CD14-positive monocyte (primary cell): Measurements from ENCODE around the gene UBXN7. TPM values are rescaled to one million over a fixed set of nuclear protein-coding genes. Genes with fewer than 3 reads are reported as not detected.

Experiments
- DNase-seq, 3 donors: peaks; one replicate each; pipeline ENCODE4 v3.0.0-alpha.2; 2011 to 2022
- H2AFZ ChIP-seq: 2 replicates; pipeline ENCODE4 v1.6.0; 2012; ENCODE audit warnings: mild to moderate bottlenecking, low read depth, low read length, inconsistent platforms; ENCODE audit not compliant: insufficient read depth, poor library complexity, severe bottlenecking
- H3K27ac ChIP-seq, 2 donors: 1 replicate in 1 of 2; 2 replicates in 1 of 2; pipeline ENCODE4 v1.5.1; 2012 to 2013; ENCODE audit warnings: low read length in 2 of 2, control low read depth in 1 of 2, inconsistent platforms in 1 of 2, low read depth in 1 of 2, mild to moderate bottlenecking in 1 of 2
- H3K27me3 ChIP-seq, 2 donors: one replicate each; pipeline versions ENCODE4 v1.6.0 to v1.6.1; 2011 to 2013; ENCODE audit warnings: low read length in 2 of 2; ENCODE audit not compliant: control insufficient read depth in 2 of 2, insufficient read depth in 2 of 2
- H3K36me3 ChIP-seq, 2 donors: replicated peaks in 1 of 2; 1 replicate in 1 of 2; 2 replicates in 1 of 2; pipeline versions ENCODE4 v1.5.1 to v1.6.1; 2012 to 2013; ENCODE audit warnings: low read length in 2 of 2, control low read depth in 1 of 2, inconsistent platforms in 1 of 2, mild to moderate bottlenecking in 1 of 2; ENCODE audit not compliant: insufficient read depth in 2 of 2, control insufficient read depth in 1 of 2
- H3K4me1 ChIP-seq, 2 donors: 1 replicate in 1 of 2; 2 replicates in 1 of 2; pipeline versions ENCODE4 v1.5.1 to v1.6.1; 2012 to 2013; ENCODE audit warnings: low read length in 2 of 2, control low read depth in 1 of 2, inconsistent platforms in 1 of 2, mild to moderate bottlenecking in 1 of 2, moderate library complexity in 1 of 2; ENCODE audit not compliant: insufficient read depth in 2 of 2, control insufficient read depth in 1 of 2
- H3K4me2 ChIP-seq: replicated peaks from 2 replicates; pipeline ENCODE3; 2012; ENCODE audit warnings: low read length, moderate library complexity, mild to moderate bottlenecking; ENCODE audit not compliant: poor library complexity, severe bottlenecking; ENCODE audit errors: extremely low read depth
- H3K4me3 ChIP-seq, 3 experiments: fragments of 200-600 bp in 1 of 3; sonication (generic) in 1 of 3; replicated peaks in 1 of 3; 1 replicate in 2 of 3; 2 replicates in 1 of 3; pipeline ENCODE4 v1.5.1; 2011 to 2013; ENCODE audit warnings: low read length in 3 of 3, mild to moderate bottlenecking in 3 of 3, control low read depth in 2 of 3, low read depth in 2 of 3, inconsistent platforms in 1 of 3, moderate library complexity in 1 of 3
- H3K79me2 ChIP-seq: 2 replicates; pipeline ENCODE4 v1.6.0; 2012; ENCODE audit warnings: mild to moderate bottlenecking, control low read depth, inconsistent platforms, low read length, moderate library complexity; ENCODE audit not compliant: insufficient read depth
- H3K9ac ChIP-seq: 2 replicates; pipeline ENCODE4 v1.6.0; 2017; ENCODE audit warnings: low read length, mild to moderate bottlenecking; ENCODE audit not compliant: insufficient read depth, poor library complexity, severe bottlenecking
- H3K9me3 ChIP-seq, 2 donors: replicated peaks in 1 of 2; 1 replicate in 1 of 2; 2 replicates in 1 of 2; pipeline versions ENCODE4 v1.5.1 to v1.6.1; 2012 to 2013; ENCODE audit warnings: low read length in 2 of 2, control low read depth in 1 of 2; ENCODE audit not compliant: control insufficient read depth in 1 of 2, insufficient read depth in 1 of 2
- H4K20me1 ChIP-seq: 2 replicates; pipeline ENCODE4 v1.6.0; 2012; ENCODE audit warnings: mild to moderate bottlenecking, low read length, control low read depth, moderate library complexity; ENCODE audit not compliant: insufficient read depth
- H3K27ac Mint-ChIP-seq, 7 donors: one replicate each; pipeline ENCODE4 v1.8.0; 2020; ENCODE audit warnings: mild to moderate bottlenecking in 7 of 7, mixed read lengths in 7 of 7, moderate library complexity in 6 of 7, inconsistent platforms in 2 of 7
- H3K27me3 Mint-ChIP-seq, 3 donors: one replicate each; pipeline ENCODE4 v1.8.0; 2021 to 2022; ENCODE audit warnings: low read depth in 3 of 3, mild to moderate bottlenecking in 3 of 3, mixed read lengths in 3 of 3, moderate library complexity in 3 of 3, inconsistent platforms in 1 of 3
- H3K36me3 Mint-ChIP-seq, 2 donors: one replicate each; pipeline ENCODE4 v1.8.0; 2020; ENCODE audit warnings: mixed read lengths in 2 of 2, inconsistent platforms in 1 of 2, mild to moderate bottlenecking in 1 of 2
- H3K4me1 Mint-ChIP-seq: one replicate; pipeline ENCODE4 v1.8.0; 2020; ENCODE audit warnings: mild to moderate bottlenecking, mixed read lengths
- H3K4me3 Mint-ChIP-seq, 2 donors: one replicate each; pipeline ENCODE4 v1.8.0; 2020; ENCODE audit warnings: mild to moderate bottlenecking in 2 of 2, mixed read lengths in 2 of 2, moderate library complexity in 1 of 2
- H3K9me3 Mint-ChIP-seq, 7 donors: one replicate each; pipeline ENCODE4 v1.8.0; 2020 to 2022; ENCODE audit warnings: mixed read lengths in 7 of 7, mild to moderate bottlenecking in 6 of 7, moderate library complexity in 6 of 7, inconsistent platforms in 2 of 7
- WGBS: methylation state at CpG from one replicate; pipeline ENCODE4 v1.1.5; 2013; ENCODE audit warnings: missing lambda C conversion rate; ENCODE audit not compliant: insufficient coverage; 5-methylcytosine and 5-hydroxymethylcytosine counted together
- intact Hi-C, 2 donors: fragments of 100-400 bp; cut with micrococcal nuclease; formaldehyde crosslinking; loops; one replicate each; pipeline versions ENCODE4 v1.15.0 to v1.15.1; 2023
- polyA plus RNA-seq, 3 donors: library from polyadenylated mRNA; depleted of rRNA in 1 of 3; unstranded in 2 of 3; stranded (reverse) in 1 of 3; fragments of 300-500 nt in 2 of 3; fragments of >200 nt in 1 of 3; fragmentation: Illumina TruSeq in 2 of 3; gene quantifications; 1 replicate in 2 of 3; 2 replicates in 1 of 3; pipeline ENCODE4 v1.2.3, GENCODE V29; 2012 to 2021
- TF ChIP-seq, protein P1 (sequence below): fragments of 200-600 bp; IDR thresholded peaks from one replicate; pipeline ENCODE4 v1.8.0; 2022; ENCODE audit warnings: antibody characterized with exemption, mild to moderate bottlenecking

The UBXN7 gene
- polyA plus RNA-seq, 3 donors, result 10.5 to 15.8 (median 13.6) TPM

DNA sequence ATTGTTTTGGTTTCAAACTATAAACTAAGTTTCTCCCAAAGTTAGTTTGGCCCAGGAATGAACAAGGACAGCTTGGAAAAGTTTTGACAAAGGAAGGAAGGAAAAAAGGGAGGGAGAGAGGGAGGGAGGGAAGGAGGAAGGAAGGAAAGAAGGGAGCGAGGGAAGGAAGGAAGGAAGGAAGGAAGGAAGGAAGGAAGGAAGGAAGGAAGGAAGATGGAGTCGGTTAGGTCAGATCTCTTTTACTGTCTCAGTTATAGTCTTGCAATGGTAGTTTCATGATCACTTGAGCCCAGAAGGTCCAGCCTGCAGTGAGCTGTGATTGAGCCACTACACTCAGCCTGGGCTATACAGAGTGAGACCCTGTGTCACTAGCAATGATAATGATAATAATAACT, 12.3 kb upstream of the UBXN7 start:
- Histone ChIP-seq H3K9ac (no peak overlapping the region), H3K9me3 (no peaks in the 10 kb centered on the region), H2AFZ (no peak overlapping the region), H4K20me1 (no peaks in the 10 kb centered on the region), H3K27me3 (no peaks in the 10 kb centered on the region), H3K79me2 (no peaks in the 10 kb centered on the region), H3K36me3 (no peaks in the 10 kb centered on the region), H3K27ac (no peak overlapping the region), H3K4me2 (no peak overlapping the region), H3K4me3 (no peak overlapping the region), H3K4me1 (peaks cover 0 to 7% of the 10 kb centered on the region in 2 donors)
- WGBS, result 0% methylated on average over 2 of the region's 2 CpGs
- Mint-ChIP-seq H3K9me3 (no peaks in the 10 kb centered on the region), H3K4me3 (no peak overlapping the region), H3K36me3 (no peaks in the 10 kb centered on the region), H3K27ac (no peak overlapping the region), H3K4me1 (peaks cover 14% of the 10 kb centered on the region), H3K27me3 (peaks cover 0 to 2% (median 1%) of the 10 kb centered on the region in 3 donors)
- TF ChIP-seq, protein P1, sequence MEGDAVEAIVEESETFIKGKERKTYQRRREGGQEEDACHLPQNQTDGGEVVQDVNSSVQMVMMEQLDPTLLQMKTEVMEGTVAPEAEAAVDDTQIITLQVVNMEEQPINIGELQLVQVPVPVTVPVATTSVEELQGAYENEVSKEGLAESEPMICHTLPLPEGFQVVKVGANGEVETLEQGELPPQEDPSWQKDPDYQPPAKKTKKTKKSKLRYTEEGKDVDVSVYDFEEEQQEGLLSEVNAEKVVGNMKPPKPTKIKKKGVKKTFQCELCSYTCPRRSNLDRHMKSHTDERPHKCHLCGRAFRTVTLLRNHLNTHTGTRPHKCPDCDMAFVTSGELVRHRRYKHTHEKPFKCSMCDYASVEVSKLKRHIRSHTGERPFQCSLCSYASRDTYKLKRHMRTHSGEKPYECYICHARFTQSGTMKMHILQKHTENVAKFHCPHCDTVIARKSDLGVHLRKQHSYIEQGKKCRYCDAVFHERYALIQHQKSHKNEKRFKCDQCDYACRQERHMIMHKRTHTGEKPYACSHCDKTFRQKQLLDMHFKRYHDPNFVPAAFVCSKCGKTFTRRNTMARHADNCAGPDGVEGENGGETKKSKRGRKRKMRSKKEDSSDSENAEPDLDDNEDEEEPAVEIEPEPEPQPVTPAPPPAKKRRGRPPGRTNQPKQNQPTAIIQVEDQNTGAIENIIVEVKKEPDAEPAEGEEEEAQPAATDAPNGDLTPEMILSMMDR, result no peak
- DNase-seq, result no peak
- intact Hi-C loops, result no loop called here

DNA sequence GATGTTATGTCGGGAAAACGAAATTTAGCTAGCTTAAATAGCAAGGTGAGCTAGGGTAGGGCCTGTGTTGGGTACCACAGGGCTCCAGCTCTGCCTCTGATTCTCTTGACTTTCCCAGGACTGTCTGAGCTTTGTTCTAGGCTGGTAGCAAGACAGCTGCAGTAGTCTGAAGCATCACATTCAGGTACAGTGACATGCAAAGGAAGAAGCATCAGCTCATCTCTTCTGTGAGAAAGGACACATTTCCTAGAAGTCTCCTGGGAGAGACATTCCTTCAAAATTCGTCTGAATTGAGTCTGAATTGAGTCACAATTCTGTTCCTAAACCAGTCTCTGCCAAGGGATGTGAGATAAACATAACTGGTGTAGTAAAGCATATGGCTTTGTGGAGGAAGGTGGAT, 8.5 kb upstream of the UBXN7 start:
- Mint-ChIP-seq H3K4me3 (no peak overlapping the region), H3K36me3 (no peaks in the 10 kb centered on the region), H3K27me3 (peaks cover 0 to 2% (median 1%) of the 10 kb centered on the region in 3 donors), H3K9me3 (no peaks in the 10 kb centered on the region), H3K27ac (no peak overlapping the region), H3K4me1 (peaks cover 12% of the 10 kb centered on the region)
- Histone ChIP-seq H3K27ac (no peak overlapping the region), H3K79me2 (no peaks in the 10 kb centered on the region), H3K4me3 (no peak overlapping the region), H3K4me2 (no peak overlapping the region), H3K9me3 (no peaks in the 10 kb centered on the region), H3K4me1 (peaks cover 0 to 7% of the 10 kb centered on the region in 2 donors), H3K9ac (no peak overlapping the region), H2AFZ (no peak overlapping the region), H3K27me3 (no peaks in the 10 kb centered on the region), H4K20me1 (no peaks in the 10 kb centered on the region), H3K36me3 (no peaks in the 10 kb centered on the region)
- DNase-seq, result no peak
- 78% methylated on average over 3 of the region's 3 CpGs for WGBS
- TF ChIP-seq, protein P1, result no peak
- intact Hi-C loops, result no loop called here
